Measurements from ENCODE around the gene SETD1A.
"Not testable (repeated sequence)": the region's sequence is repeated elsewhere in the genome, so short reads cannot be mapped to it uniquely, and the experiment has no call there.

SETD1A gene

GRCh38 chr16:30931068-30931650 is 26.4 kb upstream of the SETD1A start:
- Histone ChIP-seq H3K9me3 (no peaks in the 10 kb centered on the region), H3K4me1 (peaks cover 0 to 12% (median 3%) of the 10 kb centered on the region in 4 donors)

DNA sequence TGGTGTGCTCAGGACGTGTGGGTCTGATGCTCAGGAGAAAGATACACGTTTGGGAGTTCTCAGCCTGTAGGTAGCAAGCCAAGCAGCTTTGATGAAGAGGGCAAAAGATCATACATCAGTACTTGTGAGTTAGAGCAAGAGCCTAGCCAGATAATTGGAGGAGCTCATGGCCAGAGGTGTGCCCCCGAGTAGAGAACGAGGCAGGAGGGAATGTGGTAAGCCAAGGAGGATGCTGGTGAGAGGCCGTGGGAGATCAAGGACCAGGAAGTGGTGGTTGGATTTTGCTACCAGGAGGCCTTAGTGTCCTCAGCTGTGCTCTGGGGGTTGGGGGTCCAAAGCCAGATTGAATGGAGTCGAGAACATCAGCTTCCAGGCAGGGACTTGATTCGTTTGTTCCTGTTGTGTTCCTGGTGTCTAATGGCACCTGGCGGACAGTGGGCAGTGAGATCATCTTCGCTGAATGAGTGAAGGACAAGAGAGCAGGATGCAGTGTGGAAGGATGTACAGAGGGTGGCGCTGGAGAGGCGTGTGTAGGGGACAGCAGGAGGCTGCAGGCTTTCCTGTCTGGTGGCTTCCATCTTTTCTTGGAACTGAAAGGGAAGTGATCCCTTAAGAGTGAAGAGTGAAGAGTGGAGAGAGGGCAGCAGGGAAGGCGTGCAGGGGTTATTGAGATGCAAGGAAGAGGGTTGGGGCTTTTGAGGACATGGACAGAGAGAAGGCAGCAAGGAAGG is 22.6 kb upstream of the SETD1A start:
- peak in 1 of 2 donors; percentile 55 for DNase-seq
- no peaks in the 10 kb centered on the region for H3K27me3 ChIP-seq
- intact Hi-C loops (cut with DNase I; ENCODE audit: low total_unique reads) = no loop called here
- H3K4me3 ChIP-seq = no peak overlapping the region
- peak; percentile 47 to 49 for TF ChIP-seq CTCF (IDR thresholded peaks at IDR 0.05)
- H3K9me3 ChIP-seq = no peaks in the 10 kb centered on the region
- H3K36me3 ChIP-seq = peaks cover 7 to 77% (median 33%) of the 10 kb centered on the region in 3 donors
- H3K4me1 ChIP-seq = peaks cover 0 to 15% (median 5%) of the 10 kb centered on the region in 4 donors
- no peak overlapping the region for H3K27ac ChIP-seq

More at GRCh38 chr16:30931068-30931650, 26.4 kb upstream of the SETD1A start:
- DNase-seq = no peak
- no peak for TF ChIP-seq CTCF (IDR thresholded peaks at IDR 0.05)
- Histone ChIP-seq H3K36me3 (peaks cover 7 to 94% (median 38%) of the 10 kb centered on the region in 3 donors), H3K27me3 (no peaks in the 10 kb centered on the region), H3K4me3 (no peak overlapping the region), H3K27ac (no peak overlapping the region)
- intact Hi-C loops (cut with DNase I; ENCODE audit: low total_unique reads) = no loop called here

DNA sequence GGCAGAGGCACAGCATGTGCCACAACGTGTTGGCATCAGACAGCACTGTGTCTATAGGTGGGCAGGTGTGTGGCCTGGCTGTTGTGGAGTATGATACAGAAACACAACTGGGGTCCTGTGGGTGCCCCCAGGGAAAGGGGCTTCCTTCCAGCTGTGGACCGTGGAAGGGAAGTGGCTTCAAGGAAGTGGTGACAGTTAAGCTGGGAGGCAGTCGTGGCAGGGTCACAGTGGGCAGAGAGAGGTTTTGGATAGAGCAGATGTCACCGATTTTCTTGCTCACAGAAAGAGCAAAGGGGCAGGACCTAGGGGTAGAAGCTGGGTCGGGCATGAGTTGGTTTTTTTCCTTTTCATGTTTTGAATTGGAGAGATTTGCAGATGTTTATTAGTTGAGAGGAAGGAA is 19.9 kb upstream of the SETD1A start:
- no peak for DNase-seq
- Histone ChIP-seq H3K27ac (peak overlapping the region; percentile 57 to 70), H3K36me3 (peaks cover 0 to 62% (median 13%) of the 10 kb centered on the region in 3 donors), H3K4me3 (no peak overlapping the region), H3K9me3 (no peaks in the 10 kb centered on the region), H3K4me1 (peaks cover 0 to 18% (median 7%) of the 10 kb centered on the region in 4 donors), H3K27me3 (no peaks in the 10 kb centered on the region)
- intact Hi-C loops (cut with DNase I; ENCODE audit: low total_unique reads) = no loop called here
- TF ChIP-seq CTCF (IDR thresholded peaks at IDR 0.05) = no peak

DNA sequence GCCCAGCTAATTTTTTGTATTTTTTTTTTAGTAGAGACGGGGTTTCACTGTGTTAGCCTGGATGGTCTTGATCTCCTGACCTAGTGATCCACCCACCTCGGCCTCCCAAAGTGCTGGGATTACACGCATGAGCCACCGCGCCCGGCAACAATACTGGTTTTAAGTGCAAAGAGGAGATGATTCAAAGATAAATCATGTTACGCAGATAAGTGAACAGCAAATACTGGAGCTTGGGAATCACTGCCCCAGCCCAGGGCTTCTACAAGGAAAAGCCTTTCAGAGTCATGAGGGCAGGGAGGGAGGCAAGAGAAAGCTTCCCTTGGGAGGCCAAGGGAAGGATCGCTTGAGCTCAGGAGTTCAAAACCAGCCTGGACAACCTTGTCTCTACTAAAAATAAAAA is 18.0 kb upstream of the SETD1A start:
- H3K9me3 ChIP-seq; H3K27me3 ChIP-seq; DNase-seq; H3K27ac ChIP-seq; H3K4me3 ChIP-seq; intact Hi-C loops (cut with DNase I; ENCODE audit: low total_unique reads): not testable (repeated sequence)
- Histone ChIP-seq H3K36me3 (peaks cover 0 to 59% (median 10%) of the 10 kb centered on the region in 3 donors), H3K4me1 (peaks cover 0 to 18% (median 7%) of the 10 kb centered on the region in 4 donors)

- TF ChIP-seq CTCF (IDR thresholded peaks at IDR 0.05) = peak; percentile 74 to 89
- Histone ChIP-seq H3K27me3 (no peaks in the 10 kb centered on the region), H3K4me1 (peaks cover 0 to 18% (median 7%) of the 10 kb centered on the region in 4 donors), H3K4me3 (no peak overlapping the region), H3K9me3 (no peaks in the 10 kb centered on the region), H3K36me3 (peaks cover 0 to 54% (median 14%) of the 10 kb centered on the region in 3 donors), H3K27ac (no peak overlapping the region)
- intact Hi-C loops (cut with DNase I; ENCODE audit: low total_unique reads) = no loop called here
- peak in 1 of 2 donors; percentile 80 for DNase-seq
These were observed 15.7 kb upstream of the SETD1A start for GRCh38 chr16:30941600-30942425.

Measured in tibial artery (tissue), 4 donors.